Tibial nerve (tissue), 4 donors: ENCODE data around the gene ANKRD22.

ENCODE experiments used
- EP300 ChIP-seq, 2 donors: sonication (generic); formaldehyde crosslinking; IDR thresholded peaks; one replicate each; pipeline ENCODE4 v1.6.1; 2017; ENCODE audit warnings: antibody characterized with exemption in 2 of 2, mild to moderate bottlenecking in 1 of 2
- POLR2A ChIP-seq, 2 donors: fragments of 450-650 bp; IDR thresholded peaks; one replicate each; pipeline ENCODE4 v1.6.1; 2017; ENCODE audit warnings: antibody characterized with exemption in 2 of 2, mild to moderate bottlenecking in 2 of 2, moderate library complexity in 2 of 2
- TF ChIP-seq, protein P1 (sequence below), 5 experiments: fragments of 200-600 bp in 3 of 5; fragments of 450-650 bp in 2 of 5; sonication (generic) in 3 of 5; IDR thresholded peaks; one replicate each; pipeline ENCODE4 v1.5.1; 2016 to 2019; ENCODE audit warnings: antibody characterized with exemption in 5 of 5, mild to moderate bottlenecking in 3 of 5, moderate library complexity in 2 of 5

DNA sequence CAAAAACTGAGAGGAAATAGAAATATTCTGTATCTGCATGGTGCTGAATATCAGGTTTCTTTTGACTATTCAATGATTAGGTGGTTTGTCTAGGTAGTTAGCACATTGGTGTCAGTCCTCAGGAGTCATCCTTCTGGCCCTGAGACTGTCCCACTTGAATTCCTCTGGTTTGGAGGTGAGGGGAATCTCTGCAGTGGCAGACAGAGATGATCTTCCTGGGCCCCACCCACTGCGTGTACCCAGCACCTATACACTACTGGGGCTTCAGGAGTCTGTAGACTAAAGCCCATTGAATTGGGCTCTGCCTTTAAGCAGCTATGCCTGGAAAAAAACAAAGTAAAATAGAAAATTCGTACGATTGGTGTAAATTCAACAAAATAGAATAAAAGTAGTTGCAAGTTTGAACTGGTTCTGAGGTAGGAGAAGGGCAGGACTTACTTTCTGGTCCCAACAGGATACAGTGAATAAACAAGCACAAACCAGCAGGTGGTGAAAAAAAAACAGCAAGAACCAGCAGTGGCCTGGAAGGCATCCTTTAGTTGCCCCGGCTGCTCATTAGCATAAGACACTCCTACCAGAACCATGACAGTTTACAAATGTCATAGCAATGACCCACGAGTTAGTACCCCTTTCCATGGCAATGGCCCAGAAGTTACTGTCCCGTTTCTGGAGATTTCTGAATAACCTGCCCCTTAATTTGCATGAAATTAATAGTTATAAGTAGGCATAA lies 47.4 kb downstream of the ANKRD22 start:
- TF ChIP-seq, protein P1, sequence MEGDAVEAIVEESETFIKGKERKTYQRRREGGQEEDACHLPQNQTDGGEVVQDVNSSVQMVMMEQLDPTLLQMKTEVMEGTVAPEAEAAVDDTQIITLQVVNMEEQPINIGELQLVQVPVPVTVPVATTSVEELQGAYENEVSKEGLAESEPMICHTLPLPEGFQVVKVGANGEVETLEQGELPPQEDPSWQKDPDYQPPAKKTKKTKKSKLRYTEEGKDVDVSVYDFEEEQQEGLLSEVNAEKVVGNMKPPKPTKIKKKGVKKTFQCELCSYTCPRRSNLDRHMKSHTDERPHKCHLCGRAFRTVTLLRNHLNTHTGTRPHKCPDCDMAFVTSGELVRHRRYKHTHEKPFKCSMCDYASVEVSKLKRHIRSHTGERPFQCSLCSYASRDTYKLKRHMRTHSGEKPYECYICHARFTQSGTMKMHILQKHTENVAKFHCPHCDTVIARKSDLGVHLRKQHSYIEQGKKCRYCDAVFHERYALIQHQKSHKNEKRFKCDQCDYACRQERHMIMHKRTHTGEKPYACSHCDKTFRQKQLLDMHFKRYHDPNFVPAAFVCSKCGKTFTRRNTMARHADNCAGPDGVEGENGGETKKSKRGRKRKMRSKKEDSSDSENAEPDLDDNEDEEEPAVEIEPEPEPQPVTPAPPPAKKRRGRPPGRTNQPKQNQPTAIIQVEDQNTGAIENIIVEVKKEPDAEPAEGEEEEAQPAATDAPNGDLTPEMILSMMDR (IDR thresholded peaks at IDR 0.05): no peak
- TF ChIP-seq POLR2A (IDR thresholded peaks at IDR 0.05) (no peak), EP300 (IDR thresholded peaks at IDR 0.05) (no peak)
